ENCODE results near the gene ITPKC. TPM values are rescaled to one million over a fixed set of nuclear protein-coding genes. Genes with fewer than 3 reads are reported as not detected.

Gene ITPKC
- total and polyA plus RNA-seq, 9 donors, result 8.2 to 13.0 (median 11.1) TPM

DNA sequence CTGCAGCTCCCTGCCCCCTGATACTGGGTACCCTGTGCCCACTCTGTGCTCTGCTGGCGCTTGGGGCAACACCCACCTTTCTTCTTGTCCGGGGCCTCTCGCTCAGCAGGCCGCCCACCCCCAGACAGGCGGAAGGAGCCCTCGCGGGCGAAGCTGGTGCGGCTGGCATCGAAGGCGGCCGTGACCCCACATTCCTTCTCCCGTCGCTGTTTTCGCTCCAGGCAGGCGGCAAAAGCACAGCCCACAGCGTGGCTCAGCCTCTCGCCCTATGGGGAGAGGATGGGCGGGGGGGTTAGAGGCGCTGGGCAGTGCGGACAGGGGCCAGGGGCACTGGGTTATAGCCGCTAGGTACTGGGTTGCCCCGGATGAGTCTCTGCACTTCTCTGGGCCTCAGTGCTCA, 39.8 kb upstream of the ITPKC start:
- no peaks in the 10 kb centered on the region for H3K4me1 ChIP-seq (ENCODE audit: control insufficient read depth, insufficient read depth, low read length)
- no peak overlapping the region for H3K4me3 ChIP-seq (ENCODE audit: low read length)
- H3K36me3 ChIP-seq (ENCODE audit: control insufficient read depth, insufficient read depth, low read length), result peaks cover 73% of the 10 kb centered on the region
- no peak for DNase-seq
- H3K9me3 ChIP-seq (replicated peaks; ENCODE audit: control insufficient read depth, low read depth, low read length), result no peaks in the 10 kb centered on the region
- H3K27ac ChIP-seq (ENCODE audit: low read length), result no peak overlapping the region
- no peaks in the 10 kb centered on the region for H3K27me3 ChIP-seq (ENCODE audit: control insufficient read depth, insufficient read depth, low read length)
- 93% methylated on average over 22 of the region's 23 CpGs for WGBS (ENCODE audit: insufficient coverage)

DNA sequence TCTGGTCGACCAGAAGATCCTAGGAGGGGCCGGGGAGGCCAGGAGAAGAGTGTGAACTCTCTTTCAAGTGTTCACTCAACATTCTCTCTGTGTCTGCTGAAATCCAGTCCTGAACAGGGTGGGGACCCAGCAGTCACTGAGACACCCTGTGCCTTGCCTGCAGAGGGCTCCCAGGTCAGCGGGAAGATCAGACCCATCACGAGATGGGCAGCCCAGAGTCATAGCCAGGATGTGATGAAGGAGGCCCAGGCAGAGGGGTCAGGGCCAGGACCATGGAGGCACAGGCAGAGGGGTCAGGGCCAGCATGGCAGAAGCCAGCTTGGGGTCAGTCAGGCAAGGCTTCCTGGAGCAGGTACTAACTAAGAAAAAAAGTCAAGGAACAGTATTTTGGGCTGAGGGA, 35.9 kb upstream of the ITPKC start:
- Histone ChIP-seq H3K4me1 (ENCODE audit: control insufficient read depth, insufficient read depth, low read length) (no peaks in the 10 kb centered on the region), H3K9me3 (replicated peaks; ENCODE audit: control insufficient read depth, low read depth, low read length) (no peaks in the 10 kb centered on the region), H3K4me3 (ENCODE audit: low read length) (no peak overlapping the region), H3K27ac (ENCODE audit: low read length) (no peak overlapping the region), H3K36me3 (ENCODE audit: control insufficient read depth, insufficient read depth, low read length) (peaks cover 75% of the 10 kb centered on the region), H3K27me3 (ENCODE audit: control insufficient read depth, insufficient read depth, low read length) (no peaks in the 10 kb centered on the region)
- DNase-seq, result no peak
- WGBS (ENCODE audit: insufficient coverage), result 74% methylated on average over 3 of the region's 4 CpGs

DNA sequence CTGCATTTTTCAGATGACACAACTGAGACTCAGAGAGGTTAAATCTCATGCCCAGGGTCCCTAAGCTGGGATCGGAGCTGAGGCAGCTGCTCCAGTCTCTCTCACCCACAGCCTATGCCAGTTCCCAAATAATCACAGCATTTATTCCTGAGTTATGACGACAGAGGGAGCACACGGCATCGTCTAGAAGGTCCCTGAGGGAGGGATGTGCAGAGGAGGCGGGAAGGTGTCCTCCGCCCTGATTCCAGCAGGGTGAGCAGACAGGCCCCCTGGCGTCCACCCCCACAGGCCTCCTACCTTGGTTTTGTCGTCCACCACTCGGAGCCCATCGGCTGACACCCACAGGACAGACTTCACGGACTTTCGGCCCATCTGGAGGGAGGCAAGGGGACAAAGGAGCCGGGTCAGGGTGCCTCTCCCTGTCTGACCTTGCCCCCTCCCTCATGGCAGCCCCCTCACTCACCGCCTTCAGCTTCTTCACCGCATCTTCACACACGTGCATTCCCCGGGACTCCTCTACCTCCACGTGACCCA, 34.4 kb upstream of the ITPKC start:
- Histone ChIP-seq H3K36me3 (ENCODE audit: control insufficient read depth, insufficient read depth, low read length) (peaks cover 70% of the 10 kb centered on the region), H3K27ac (ENCODE audit: low read length) (no peak overlapping the region), H3K4me3 (ENCODE audit: low read length) (no peak overlapping the region), H3K9me3 (replicated peaks; ENCODE audit: control insufficient read depth, low read depth, low read length) (no peaks in the 10 kb centered on the region), H3K4me1 (ENCODE audit: control insufficient read depth, insufficient read depth, low read length) (peaks cover 6% of the 10 kb centered on the region), H3K27me3 (ENCODE audit: control insufficient read depth, insufficient read depth, low read length) (no peaks in the 10 kb centered on the region)
- WGBS (ENCODE audit: insufficient coverage), result 67% methylated on average over 4 of the region's 18 CpGs
- no peak for DNase-seq

DNA sequence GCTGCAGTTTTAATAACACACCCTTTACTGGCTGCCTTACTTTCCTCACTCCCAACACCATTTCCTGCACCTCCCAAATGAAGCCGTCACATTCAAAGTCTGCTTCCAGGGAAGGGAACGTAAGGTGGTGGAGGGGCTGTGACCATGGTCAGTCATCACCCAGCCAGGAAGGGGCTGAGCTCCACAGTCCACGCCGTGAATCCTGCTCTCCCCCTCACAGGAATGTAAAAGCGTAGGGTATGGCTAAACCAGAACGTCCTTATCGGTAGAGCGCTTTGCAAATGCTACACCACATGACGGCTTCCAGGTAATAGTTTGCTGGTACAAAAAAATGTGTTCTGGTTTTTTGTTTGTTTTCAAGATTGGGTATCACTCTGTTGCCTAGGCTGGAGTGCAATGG, 33.5 kb upstream of the ITPKC start:
- Histone ChIP-seq H3K4me3 (ENCODE audit: low read length) (no peak overlapping the region), H3K4me1 (ENCODE audit: control insufficient read depth, insufficient read depth, low read length) (peaks cover 15% of the 10 kb centered on the region), H3K27me3 (ENCODE audit: control insufficient read depth, insufficient read depth, low read length) (no peaks in the 10 kb centered on the region), H3K36me3 (ENCODE audit: control insufficient read depth, insufficient read depth, low read length) (peaks cover 61% of the 10 kb centered on the region), H3K9me3 (replicated peaks; ENCODE audit: control insufficient read depth, low read depth, low read length) (no peaks in the 10 kb centered on the region), H3K27ac (ENCODE audit: low read length) (no peak overlapping the region)
- WGBS (ENCODE audit: insufficient coverage), result 84% methylated on average over 8 of the region's 9 CpGs
- DNase-seq, result no peak

DNA sequence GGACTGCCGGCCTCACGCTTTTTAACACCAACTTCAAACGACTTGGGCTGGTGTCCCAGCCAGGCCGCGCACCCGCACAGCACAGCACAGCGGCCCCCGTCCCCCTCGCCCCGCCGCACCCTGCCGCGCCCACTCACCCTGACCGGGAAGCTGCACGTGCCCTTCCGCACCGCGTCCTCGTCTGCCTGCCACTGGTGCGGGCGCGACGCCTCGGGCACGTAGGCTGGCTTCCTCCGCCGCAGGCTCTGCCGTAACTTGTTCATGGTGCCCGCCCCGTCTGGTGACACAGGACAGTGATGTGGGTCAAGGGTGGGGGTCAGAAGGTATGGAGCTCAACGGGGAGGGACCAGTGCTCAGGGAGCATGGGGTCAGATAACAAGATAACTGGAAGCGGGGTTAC, 32.6 kb upstream of the ITPKC start:
- no peak overlapping the region for H3K27ac ChIP-seq (ENCODE audit: low read length)
- 94% methylated on average over 32 of the region's 32 CpGs for WGBS (ENCODE audit: insufficient coverage)
- H3K9me3 ChIP-seq (replicated peaks; ENCODE audit: control insufficient read depth, low read depth, low read length), result no peaks in the 10 kb centered on the region
- DNase-seq, result no peak
- no peak overlapping the region for H3K4me3 ChIP-seq (ENCODE audit: low read length)
- peaks cover 57% of the 10 kb centered on the region for H3K36me3 ChIP-seq (ENCODE audit: control insufficient read depth, insufficient read depth, low read length)
- no peaks in the 10 kb centered on the region for H3K27me3 ChIP-seq (ENCODE audit: control insufficient read depth, insufficient read depth, low read length)
- H3K4me1 ChIP-seq (ENCODE audit: control insufficient read depth, insufficient read depth, low read length), result peaks cover 23% of the 10 kb centered on the region

DNA sequence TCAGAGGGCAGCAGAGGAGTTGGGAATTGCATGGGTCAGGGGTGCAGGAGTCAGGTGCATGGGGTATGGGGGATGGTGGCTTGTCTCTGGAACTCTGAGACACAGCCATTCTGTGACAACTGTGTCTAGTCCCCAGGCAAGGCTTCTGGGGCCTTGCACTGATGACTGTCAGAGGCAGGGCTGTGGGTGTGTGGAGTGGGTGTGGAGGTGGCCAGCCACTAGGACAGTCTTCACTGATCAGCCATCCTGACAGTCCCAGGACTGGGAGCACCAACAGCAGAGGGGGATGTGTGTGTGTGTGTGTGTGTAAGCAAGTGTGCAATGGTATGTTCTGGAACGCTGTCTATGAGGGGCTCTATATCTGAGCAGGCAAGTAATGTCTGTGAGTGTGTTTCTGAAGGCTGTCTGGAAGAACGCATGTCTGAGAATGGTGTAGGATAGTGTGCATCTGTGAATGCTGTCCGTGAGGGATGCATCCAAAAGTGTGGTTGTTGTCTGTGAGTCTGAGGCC, 31.8 kb upstream of the ITPKC start:
- Histone ChIP-seq H3K27ac (ENCODE audit: low read length) (no peak overlapping the region), H3K36me3 (ENCODE audit: control insufficient read depth, insufficient read depth, low read length) (peaks cover 54% of the 10 kb centered on the region), H3K27me3 (ENCODE audit: control insufficient read depth, insufficient read depth, low read length) (no peaks in the 10 kb centered on the region), H3K4me1 (ENCODE audit: control insufficient read depth, insufficient read depth, low read length) (peaks cover 31% of the 10 kb centered on the region), H3K9me3 (replicated peaks; ENCODE audit: control insufficient read depth, low read depth, low read length) (no peaks in the 10 kb centered on the region), H3K4me3 (ENCODE audit: low read length) (no peak overlapping the region)
- 91% methylated on average over 3 of the region's 3 CpGs for WGBS (ENCODE audit: insufficient coverage)
- DNase-seq, result no peak

DNA sequence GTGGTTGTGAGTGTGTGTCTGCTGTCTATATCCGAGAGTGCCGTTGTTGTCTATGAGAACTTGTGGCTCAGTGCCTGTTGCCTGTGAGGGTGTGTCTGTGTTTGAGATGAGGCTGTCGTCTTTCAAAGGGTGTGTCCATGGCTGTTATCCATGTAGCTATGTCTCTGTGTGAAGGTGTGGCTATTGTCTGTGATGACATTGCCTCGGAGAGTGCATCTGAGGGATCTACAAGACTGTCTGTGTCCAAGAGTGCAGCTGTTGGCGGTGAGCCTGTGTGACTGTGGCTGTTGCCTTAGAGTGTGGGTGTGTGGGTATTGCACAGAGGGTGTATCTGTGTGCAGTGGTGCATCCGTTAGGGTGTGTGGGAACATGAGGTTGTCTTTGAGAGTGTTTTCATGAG, 31.3 kb upstream of the ITPKC start:
- Histone ChIP-seq H3K9me3 (replicated peaks; ENCODE audit: control insufficient read depth, low read depth, low read length) (no peaks in the 10 kb centered on the region), H3K4me3 (ENCODE audit: low read length) (no peak overlapping the region), H3K36me3 (ENCODE audit: control insufficient read depth, insufficient read depth, low read length) (peaks cover 53% of the 10 kb centered on the region), H3K27me3 (ENCODE audit: control insufficient read depth, insufficient read depth, low read length) (no peaks in the 10 kb centered on the region), H3K4me1 (ENCODE audit: control insufficient read depth, insufficient read depth, low read length) (peaks cover 31% of the 10 kb centered on the region), H3K27ac (ENCODE audit: low read length) (no peak overlapping the region)
- 53% methylated on average over 6 of the region's 6 CpGs for WGBS (ENCODE audit: insufficient coverage)
- DNase-seq, result peak; percentile 59

DNA sequence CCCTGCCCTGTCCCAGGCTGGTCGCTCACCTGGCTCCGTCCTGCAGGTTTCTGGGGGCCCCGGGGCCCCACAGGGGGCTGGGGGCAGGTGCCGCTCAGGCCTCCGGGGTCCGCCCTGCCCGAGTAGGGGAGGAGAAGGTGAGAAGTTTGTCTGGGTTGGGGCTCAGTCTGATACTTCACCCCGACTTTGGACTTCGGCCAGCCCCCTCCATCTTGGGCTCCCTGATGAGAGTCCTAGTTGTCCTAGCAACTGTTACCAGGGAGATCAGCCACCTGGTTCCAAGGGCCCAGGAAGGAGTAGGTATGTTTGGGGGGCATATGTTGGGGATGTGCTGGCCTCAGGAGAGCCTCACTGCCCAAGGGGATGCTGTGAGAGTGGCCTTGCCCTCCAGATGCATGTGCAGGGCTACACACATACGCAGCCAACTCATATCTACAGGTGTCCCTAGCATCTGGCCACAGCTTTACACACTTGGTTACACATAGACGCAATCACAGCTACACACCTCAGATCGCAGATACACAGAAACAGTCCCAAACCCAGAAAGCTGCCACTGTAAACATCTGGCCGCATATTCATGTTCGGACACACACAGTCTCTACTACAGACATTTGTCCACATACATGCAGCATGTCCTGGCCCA, 29.9 kb upstream of the ITPKC start:
- Histone ChIP-seq H3K36me3 (ENCODE audit: control insufficient read depth, insufficient read depth, low read length) (peaks cover 43% of the 10 kb centered on the region), H3K4me3 (ENCODE audit: low read length) (no peak overlapping the region), H3K9me3 (replicated peaks; ENCODE audit: control insufficient read depth, low read depth, low read length) (no peaks in the 10 kb centered on the region), H3K27ac (ENCODE audit: low read length) (peak overlapping the region; percentile 74), H3K27me3 (ENCODE audit: control insufficient read depth, insufficient read depth, low read length) (no peaks in the 10 kb centered on the region), H3K4me1 (ENCODE audit: control insufficient read depth, insufficient read depth, low read length) (peaks cover 44% of the 10 kb centered on the region)
- DNase-seq, result no peak
- 66% methylated on average over 9 of the region's 14 CpGs for WGBS (ENCODE audit: insufficient coverage)

DNA sequence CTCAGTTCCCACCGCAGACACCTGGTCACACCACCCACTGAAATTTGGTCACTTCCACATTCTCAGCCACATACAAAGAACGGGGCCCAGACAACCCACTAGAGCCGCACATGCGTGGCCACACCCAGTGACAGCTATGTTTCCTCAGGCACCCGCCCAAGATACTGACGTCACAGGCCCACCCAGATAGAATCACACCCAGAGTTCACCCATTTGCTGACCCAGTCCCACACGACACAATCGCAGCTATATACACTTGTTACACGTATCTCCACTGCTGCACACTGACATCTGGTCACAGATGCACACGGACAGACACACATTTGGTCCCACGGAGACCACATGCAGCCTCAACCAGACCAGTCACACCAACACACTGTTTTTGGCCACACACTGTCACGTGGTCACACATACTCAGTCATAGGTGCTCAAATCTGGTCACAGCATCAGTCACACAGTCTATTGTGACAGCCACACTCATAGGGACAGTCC, 29.3 kb upstream of the ITPKC start:
- Histone ChIP-seq H3K9me3 (replicated peaks; ENCODE audit: control insufficient read depth, low read depth, low read length) (no peaks in the 10 kb centered on the region), H3K4me3 (ENCODE audit: low read length) (peak overlapping the region; percentile 89), H3K27me3 (ENCODE audit: control insufficient read depth, insufficient read depth, low read length) (no peaks in the 10 kb centered on the region), H3K4me1 (ENCODE audit: control insufficient read depth, insufficient read depth, low read length) (peaks cover 48% of the 10 kb centered on the region), H3K36me3 (ENCODE audit: control insufficient read depth, insufficient read depth, low read length) (peaks cover 42% of the 10 kb centered on the region), H3K27ac (ENCODE audit: low read length) (peak overlapping the region; percentile 93)
- peak; percentile 93 for DNase-seq
- 25% methylated on average over 12 of the region's 12 CpGs for WGBS (ENCODE audit: insufficient coverage)

DNA sequence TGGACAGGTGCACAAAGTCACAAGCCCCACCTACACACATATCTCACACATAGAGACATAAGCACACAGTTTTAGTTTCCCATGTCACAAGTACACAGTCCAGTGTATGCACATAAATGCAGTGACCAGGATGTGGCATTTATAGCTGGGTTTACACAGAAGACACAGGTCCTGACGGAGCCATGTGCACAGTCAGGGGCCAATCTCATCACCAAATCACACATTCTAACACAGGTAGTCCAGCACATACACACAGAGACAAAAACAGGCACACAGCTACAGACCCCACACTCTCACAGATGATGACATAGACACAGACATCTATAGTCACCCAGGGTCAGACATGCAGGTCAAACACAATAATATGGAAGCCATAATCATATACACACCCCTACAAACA, 28.6 kb upstream of the ITPKC start:
- H3K4me3 ChIP-seq (ENCODE audit: low read length), result peak overlapping the region; percentile 89

More for the DNA sequence above, 28.6 kb upstream of the ITPKC start:
- Histone ChIP-seq H3K9me3 (replicated peaks; ENCODE audit: control insufficient read depth, low read depth, low read length) (no peaks in the 10 kb centered on the region), H3K36me3 (ENCODE audit: control insufficient read depth, insufficient read depth, low read length) (peaks cover 40% of the 10 kb centered on the region), H3K4me1 (ENCODE audit: control insufficient read depth, insufficient read depth, low read length) (peaks cover 55% of the 10 kb centered on the region), H3K27ac (ENCODE audit: low read length) (peak overlapping the region; percentile 93), H3K27me3 (ENCODE audit: control insufficient read depth, insufficient read depth, low read length) (no peaks in the 10 kb centered on the region)
- no peak for DNase-seq
- WGBS (ENCODE audit: insufficient coverage), result 33% methylated on average over 1 of the region's 1 CpG
